Stomach (tissue), 4 donors: ENCODE data around the gene ACSL4.

Source experiments
- CTCF ChIP-seq, 7 experiments: fragments of 450-650 bp in 4 of 7; fragments of 200-600 bp in 3 of 7; sonication (generic) in 3 of 7; IDR thresholded peaks; one replicate each; pipeline ENCODE4 v1.5.1; 2016 to 2019; ENCODE audit warnings: antibody characterized with exemption in 7 of 7, control low read depth in 2 of 7, mild to moderate bottlenecking in 1 of 7
- EP300 ChIP-seq: sonication (generic); formaldehyde crosslinking; IDR thresholded peaks from one replicate; pipeline ENCODE4 v1.6.1; 2017; ENCODE audit warnings: antibody characterized with exemption
- POLR2A ChIP-seq, 4 donors: fragments of 450-650 bp; IDR thresholded peaks; one replicate each; pipeline ENCODE4 v1.6.1; 2016; ENCODE audit warnings: antibody characterized with exemption in 4 of 4, control low read depth in 2 of 4, mild to moderate bottlenecking in 1 of 4, moderate library complexity in 1 of 4
- POLR2AphosphoS5 ChIP-seq, 3 donors: sonication (generic); formaldehyde crosslinking; IDR thresholded peaks; one replicate each; pipeline ENCODE4 v1.6.1; 2016; ENCODE audit warnings: antibody characterized with exemption in 3 of 3

GRCh38 chrX:109720947-109721346 is 12.1 kb downstream of the ACSL4 start:
- TF ChIP-seq CTCF (IDR thresholded peaks at IDR 0.05) (no peak), POLR2A (IDR thresholded peaks at IDR 0.05) (no peak), POLR2AphosphoS5 (IDR thresholded peaks at IDR 0.05) (no peak), EP300 (no peak)
